Testis (tissue), 3 donors: ENCODE results near the gene CPN1. TPM values are rescaled to one million over a fixed set of nuclear protein-coding genes. Genes with fewer than 3 reads are reported as not detected.
A peak's percentile ranks its signal among the peaks of the same experiment; 100 is the strongest.

Experiments used
- DNase-seq: peaks from one replicate; pipeline ENCODE4 v3.0.0-alpha.2; 2019
- H3K27ac ChIP-seq, 2 donors: fragments of 200-600 bp; sonication (generic); one replicate each; pipeline ENCODE4 v1.5.1; 2019
- H3K27me3 ChIP-seq: fragments of 200-600 bp; sonication (generic); one replicate; pipeline ENCODE4 v1.5.1; 2019
- H3K36me3 ChIP-seq: fragments of 200-600 bp; sonication (generic); one replicate; pipeline ENCODE4 v1.5.1; 2017; ENCODE audit warnings: low read depth; ENCODE audit errors: missing control alignments
- H3K4me1 ChIP-seq: fragments of 200-600 bp; sonication (generic); one replicate; pipeline ENCODE4 v1.5.1; 2019
- H3K4me3 ChIP-seq, 2 donors: fragments of 200-600 bp; sonication (generic); one replicate each; pipeline ENCODE4 v1.5.1; 2017 to 2019
- H3K9me3 ChIP-seq: fragments of 200-600 bp; sonication (generic); one replicate; pipeline ENCODE4 v1.5.1; 2017
- CTCF ChIP-seq, 3 experiments: fragments of 450-650 bp in 2 of 3; fragments of 200-600 bp in 1 of 3; sonication (generic) in 1 of 3; IDR thresholded peaks; one replicate each; pipeline ENCODE4 v1.5.1; 2016 to 2019; ENCODE audit warnings: antibody characterized with exemption in 3 of 3, mild to moderate bottlenecking in 2 of 3, moderate library complexity in 1 of 3
- POLR2A ChIP-seq: fragments of 450-650 bp; IDR thresholded peaks from one replicate; pipeline ENCODE4 v1.6.1; 2017; ENCODE audit warnings: antibody characterized with exemption, mild to moderate bottlenecking, moderate library complexity
- WGBS, 2 donors: methylation state at CpG; one replicate each; pipeline ENCODE4 v1.1.5; 2018; 5-methylcytosine and 5-hydroxymethylcytosine counted together
- intact Hi-C: fragments of 100-400 bp; cut with DNase I; formaldehyde crosslinking; loops from one replicate; pipeline ENCODE4 v1.15.1; 2023; ENCODE audit warnings: low total_unique reads
- polyA plus RNA-seq: library from polyadenylated mRNA; stranded (reverse); fragments of 350-450 nt; fragmentation: Illumina TruSeq; extraction: RNeasy Lipid Tissue Mini Kit (QIAGEN cat#74804); gene quantifications from one replicate; pipeline ENCODE4 v1.2.3, GENCODE V29; 2014; ENCODE audit warnings: low read depth, low replicate concordance; ENCODE audit not compliant: insufficient read depth
- total RNA-seq, 2 donors: library from RNA; depleted of rRNA; stranded (reverse); fragments of >200 nt; gene quantifications; one replicate each; pipeline ENCODE4 v1.2.3, GENCODE V29; 2016

The CPN1 gene
- total and polyA plus RNA-seq, 3 donors from 2014 or later, result 0.87 to 2.7 (median 2.4) TPM

- Histone ChIP-seq H3K4me3 (no peak overlapping the region), H3K36me3 (no peaks in the 10 kb centered on the region), H3K4me1 (no peaks in the 10 kb centered on the region), H3K27me3 (no peaks in the 10 kb centered on the region), H3K27ac (no peak overlapping the region), H3K9me3 (no peaks in the 10 kb centered on the region)
- 55 to 61% methylated on average over 6 of the region's 6 CpGs for WGBS, 2 donors
- intact Hi-C loops, result no loop called here
- TF ChIP-seq POLR2A, result no peak
- no peak for TF ChIP-seq CTCF (IDR thresholded peaks at IDR 0.05)
- DNase-seq, result no peak
These were observed 27.8 kb downstream of the CPN1 start for GRCh38 chr10:100053686-100054460.

GRCh38 chr10:100046021-100046486 lies 35.6 kb downstream of the CPN1 start:
- peak; percentile 94 for DNase-seq
- Histone ChIP-seq H3K4me1 (peaks cover 12% of the 10 kb centered on the region), H3K36me3 (no peaks in the 10 kb centered on the region), H3K9me3 (no peaks in the 10 kb centered on the region), H3K27me3 (no peaks in the 10 kb centered on the region), H3K4me3 (no peak overlapping the region), H3K27ac (no peak overlapping the region)
- intact Hi-C loops, result loop anchor here (10.0 kb wide), 1 partner anchor 201 kb away; no protein-coding TSS in a partner anchor
- TF ChIP-seq CTCF (IDR thresholded peaks at IDR 0.05) (peak; percentile 85 to 95 (median 91)), POLR2A (no peak)
- 14 to 30% methylated on average over 7 of the region's 7 CpGs for WGBS, 2 donors

- H3K27me3 ChIP-seq, result no peaks in the 10 kb centered on the region
- H3K4me1 ChIP-seq, result peaks cover 12% of the 10 kb centered on the region
- no peak overlapping the region for H3K27ac ChIP-seq
- H3K9me3 ChIP-seq, result no peaks in the 10 kb centered on the region
- WGBS, 2 donors, result 68 to 69% methylated on average over 2 of the region's 2 CpGs
- no peak for TF ChIP-seq CTCF (IDR thresholded peaks at IDR 0.05)
- no peak for TF ChIP-seq POLR2A
- DNase-seq, result no peak
- H3K36me3 ChIP-seq, result no peaks in the 10 kb centered on the region
- intact Hi-C loops, result loop anchor here (10.0 kb wide), 1 partner anchor 201 kb away; no protein-coding TSS in a partner anchor
- no peak overlapping the region for H3K4me3 ChIP-seq
These were observed 36.1 kb downstream of the CPN1 start for GRCh38 chr10:100045592-100045991.

- Histone ChIP-seq H3K27me3 (no peaks in the 10 kb centered on the region), H3K36me3 (no peaks in the 10 kb centered on the region), H3K9me3 (no peaks in the 10 kb centered on the region), H3K4me3 (no peak overlapping the region), H3K4me1 (peaks cover 12% of the 10 kb centered on the region), H3K27ac (no peak overlapping the region)
- no peak for DNase-seq
- intact Hi-C loops, result loop anchor here (10.0 kb wide), 1 partner anchor 199 kb away; no protein-coding TSS in a partner anchor
- no peak for TF ChIP-seq POLR2A
- no peak for TF ChIP-seq CTCF (IDR thresholded peaks at IDR 0.05)
- 34 to 56% methylated on average over 3 of the region's 3 CpGs for WGBS, 2 donors
These were observed 37.9 kb downstream of the CPN1 start for GRCh38 chr10:100043796-100044195.
